K562 (cell line): ENCODE results near the gene RNF40.

Source experiments
- EZH2 ChIP-seq: IDR thresholded peaks from 2 replicates; pipeline ENCODE4 v1.6.1; 2012; ENCODE audit warnings: low read depth, mild to moderate bottlenecking, inconsistent platforms, low read length, borderline replicate concordance
- FOXM1 ChIP-seq, 2 experiments: fragments of 450-650 bp in 1 of 2; sonication (generic) in 1 of 2; formaldehyde crosslinking in 1 of 2; IDR thresholded peaks; 2 replicates each; pipeline versions ENCODE4 v1.6.1 to v1.9.0; 2017 to 2022; ENCODE audit warnings: low read depth in 2 of 2, mild to moderate bottlenecking in 2 of 2, missing genetic modification reagents in 1 of 2, moderate library complexity in 1 of 2
- RAD21 ChIP-seq, 2 experiments: fragments of 250-450 bp in 1 of 2; fragments of 450-650 bp in 1 of 2; sonication (Bioruptor Pico) in 1 of 2; formaldehyde crosslinking in 1 of 2; IDR thresholded peaks in 1 of 2; conservative IDR thresholded peaks in 1 of 2; 2 replicates each; pipeline versions ENCODE4 v1.4.0 to v1.8.0; 2020 to 2022; ENCODE audit warnings: mild to moderate bottlenecking in 2 of 2, moderate library complexity in 1 of 2
- SMARCA4 ChIP-seq: fragments of 450-650 bp; IDR thresholded peaks from 2 replicates; pipeline ENCODE4 v1.6.1; 2016
- TF ChIP-seq, protein P1 (sequence below), 2 experiments: fragments of 450-650 bp in 1 of 2; sonication (generic) in 1 of 2; formaldehyde crosslinking in 1 of 2; IDR thresholded peaks; 2 replicates each; pipeline versions ENCODE4 v1.7.1 to v1.9.0; 2016 to 2022; ENCODE audit warnings: inconsistent platforms in 1 of 2, mild to moderate bottlenecking in 1 of 2, missing genetic modification reagents in 1 of 2
- TF ChIP-seq, protein P2 (sequence below), 2 experiments: IDR thresholded peaks in 1 of 2; conservative IDR thresholded peaks in 1 of 2; 2 replicates each; pipeline ENCODE4 v1.6.1; 2016; ENCODE audit warnings: low read depth in 2 of 2, mild to moderate bottlenecking in 1 of 2, missing compliant biosample characterization in 1 of 2, missing genetic modification characterization in 1 of 2, moderate library complexity in 1 of 2
- TF ChIP-seq, protein P3 (sequence below): sonication (generic); formaldehyde crosslinking; IDR thresholded peaks from 2 replicates; pipeline ENCODE4 v1.9.0; 2022; ENCODE audit warnings: mild to moderate bottlenecking, missing genetic modification reagents
- TF ChIP-seq, protein P4 (sequence below): sonication (generic); formaldehyde crosslinking; IDR thresholded peaks from 2 replicates; pipeline ENCODE4 v1.8.0; 2023; ENCODE audit warnings: mild to moderate bottlenecking, missing genetic modification reagents

DNA sequence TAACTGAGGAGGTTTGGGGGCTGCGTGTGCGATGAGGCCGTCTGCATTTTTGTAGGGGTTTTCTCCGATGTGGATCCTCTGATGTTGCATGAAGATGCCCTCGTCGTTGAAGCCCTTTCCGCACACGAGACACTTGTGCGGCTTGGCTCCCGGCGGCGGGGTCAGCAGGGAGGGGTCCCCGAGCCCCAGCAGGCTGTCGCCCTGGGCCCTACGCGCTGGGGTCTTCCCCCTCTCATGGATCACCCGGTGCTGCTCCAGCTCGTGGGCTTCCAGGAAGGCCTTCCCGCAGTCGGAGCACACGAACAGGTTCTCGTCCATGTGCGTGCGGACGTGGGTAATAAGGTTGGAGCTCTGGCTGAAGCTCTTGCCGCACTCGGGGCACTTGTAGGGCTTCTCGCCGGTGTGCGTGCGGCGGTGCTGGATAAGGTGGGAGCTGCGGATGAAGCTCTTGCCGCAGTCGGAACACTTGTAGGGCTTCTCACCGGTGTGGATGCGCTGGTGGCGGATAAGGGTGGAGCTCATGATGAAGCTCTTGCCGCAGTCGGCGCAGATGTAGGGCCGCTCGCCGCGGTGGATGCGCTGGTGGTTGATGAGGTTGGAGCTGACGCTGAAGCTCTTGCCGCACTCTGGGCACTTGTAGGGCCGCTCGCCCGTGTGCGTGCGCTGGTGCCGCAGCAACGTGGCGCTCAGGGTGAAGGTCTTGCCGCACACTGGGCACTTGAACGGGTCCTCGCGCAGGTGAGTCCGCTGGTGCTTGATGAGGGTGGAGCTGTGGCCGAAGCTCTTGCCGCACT lies 20.6 kb downstream of the RNF40 start:
- TF ChIP-seq EZH2 (no peak), RAD21 (CRISPR knock-in tag; conservative IDR thresholded peaks at IDR 0.05 in 1 of 2, IDR thresholded peaks at IDR 0.05 in 1 of 2) (no peak), FOXM1 (IDR thresholded peaks at IDR 0.05; ENCODE audit: low read depth) (no peak), FOXM1 (CRISPR knock-in tag; IDR thresholded peaks at IDR 0.05; ENCODE audit: low read depth) (no peak), SMARCA4 (no peak)
- TF ChIP-seq, protein P1, sequence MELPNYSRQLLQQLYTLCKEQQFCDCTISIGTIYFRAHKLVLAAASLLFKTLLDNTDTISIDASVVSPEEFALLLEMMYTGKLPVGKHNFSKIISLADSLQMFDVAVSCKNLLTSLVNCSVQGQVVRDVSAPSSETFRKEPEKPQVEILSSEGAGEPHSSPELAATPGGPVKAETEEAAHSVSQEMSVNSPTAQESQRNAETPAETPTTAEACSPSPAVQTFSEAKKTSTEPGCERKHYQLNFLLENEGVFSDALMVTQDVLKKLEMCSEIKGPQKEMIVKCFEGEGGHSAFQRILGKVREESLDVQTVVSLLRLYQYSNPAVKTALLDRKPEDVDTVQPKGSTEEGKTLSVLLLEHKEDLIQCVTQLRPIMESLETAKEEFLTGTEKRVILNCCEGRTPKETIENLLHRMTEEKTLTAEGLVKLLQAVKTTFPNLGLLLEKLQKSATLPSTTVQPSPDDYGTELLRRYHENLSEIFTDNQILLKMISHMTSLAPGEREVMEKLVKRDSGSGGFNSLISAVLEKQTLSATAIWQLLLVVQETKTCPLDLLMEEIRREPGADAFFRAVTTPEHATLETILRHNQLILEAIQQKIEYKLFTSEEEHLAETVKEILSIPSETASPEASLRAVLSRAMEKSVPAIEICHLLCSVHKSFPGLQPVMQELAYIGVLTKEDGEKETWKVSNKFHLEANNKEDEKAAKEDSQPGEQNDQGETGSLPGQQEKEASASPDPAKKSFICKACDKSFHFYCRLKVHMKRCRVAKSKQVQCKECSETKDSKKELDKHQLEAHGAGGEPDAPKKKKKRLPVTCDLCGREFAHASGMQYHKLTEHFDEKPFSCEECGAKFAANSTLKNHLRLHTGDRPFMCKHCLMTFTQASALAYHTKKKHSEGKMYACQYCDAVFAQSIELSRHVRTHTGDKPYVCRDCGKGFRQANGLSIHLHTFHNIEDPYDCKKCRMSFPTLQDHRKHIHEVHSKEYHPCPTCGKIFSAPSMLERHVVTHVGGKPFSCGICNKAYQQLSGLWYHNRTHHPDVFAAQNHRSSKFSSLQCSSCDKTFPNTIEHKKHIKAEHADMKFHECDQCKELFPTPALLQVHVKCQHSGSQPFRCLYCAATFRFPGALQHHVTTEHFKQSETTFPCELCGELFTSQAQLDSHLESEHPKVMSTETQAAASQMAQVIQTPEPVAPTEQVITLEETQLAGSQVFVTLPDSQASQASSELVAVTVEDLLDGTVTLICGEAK (IDR thresholded peaks at IDR 0.05) = no peak
- TF ChIP-seq, protein P1 (CRISPR knock-in tag; IDR thresholded peaks at IDR 0.05) = no peak
- TF ChIP-seq, protein P2, sequence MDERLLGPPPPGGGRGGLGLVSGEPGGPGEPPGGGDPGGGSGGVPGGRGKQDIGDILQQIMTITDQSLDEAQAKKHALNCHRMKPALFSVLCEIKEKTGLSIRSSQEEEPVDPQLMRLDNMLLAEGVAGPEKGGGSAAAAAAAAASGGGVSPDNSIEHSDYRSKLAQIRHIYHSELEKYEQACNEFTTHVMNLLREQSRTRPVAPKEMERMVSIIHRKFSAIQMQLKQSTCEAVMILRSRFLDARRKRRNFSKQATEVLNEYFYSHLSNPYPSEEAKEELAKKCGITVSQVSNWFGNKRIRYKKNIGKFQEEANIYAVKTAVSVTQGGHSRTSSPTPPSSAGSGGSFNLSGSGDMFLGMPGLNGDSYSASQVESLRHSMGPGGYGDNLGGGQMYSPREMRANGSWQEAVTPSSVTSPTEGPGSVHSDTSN (CRISPR knock-in tag; IDR thresholded peaks at IDR 0.05; ENCODE audit: low read depth) = no peak
- TF ChIP-seq, protein P2 (tag; conservative IDR thresholded peaks at IDR 0.05; ENCODE audit: low read depth) = no peak
- TF ChIP-seq, protein P3, sequence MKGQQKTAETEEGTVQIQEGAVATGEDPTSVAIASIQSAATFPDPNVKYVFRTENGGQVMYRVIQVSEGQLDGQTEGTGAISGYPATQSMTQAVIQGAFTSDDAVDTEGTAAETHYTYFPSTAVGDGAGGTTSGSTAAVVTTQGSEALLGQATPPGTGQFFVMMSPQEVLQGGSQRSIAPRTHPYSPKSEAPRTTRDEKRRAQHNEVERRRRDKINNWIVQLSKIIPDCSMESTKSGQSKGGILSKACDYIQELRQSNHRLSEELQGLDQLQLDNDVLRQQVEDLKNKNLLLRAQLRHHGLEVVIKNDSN = no peak
- TF ChIP-seq, protein P4, sequence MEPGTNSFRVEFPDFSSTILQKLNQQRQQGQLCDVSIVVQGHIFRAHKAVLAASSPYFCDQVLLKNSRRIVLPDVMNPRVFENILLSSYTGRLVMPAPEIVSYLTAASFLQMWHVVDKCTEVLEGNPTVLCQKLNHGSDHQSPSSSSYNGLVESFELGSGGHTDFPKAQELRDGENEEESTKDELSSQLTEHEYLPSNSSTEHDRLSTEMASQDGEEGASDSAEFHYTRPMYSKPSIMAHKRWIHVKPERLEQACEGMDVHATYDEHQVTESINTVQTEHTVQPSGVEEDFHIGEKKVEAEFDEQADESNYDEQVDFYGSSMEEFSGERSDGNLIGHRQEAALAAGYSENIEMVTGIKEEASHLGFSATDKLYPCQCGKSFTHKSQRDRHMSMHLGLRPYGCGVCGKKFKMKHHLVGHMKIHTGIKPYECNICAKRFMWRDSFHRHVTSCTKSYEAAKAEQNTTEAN (CRISPR knock-in tag) = no peak
